GM12892 (cell line): ENCODE results near the gene TRIM26.

ENCODE experiments used
- POLR2A ChIP-seq: IDR thresholded peaks from 2 replicates; pipeline ENCODE4 v1.6.1; 2011; ENCODE audit warnings: low read depth, low read length, control low read depth
- TAF1 ChIP-seq: IDR thresholded peaks from 2 replicates; pipeline ENCODE4 v1.6.1; 2011; ENCODE audit warnings: low read depth, mild to moderate bottlenecking, control low read depth, low read length, borderline replicate concordance

GRCh38 chr6:30154709-30155519 lies 58.3 kb downstream of the TRIM26 start:
- no peak for TF ChIP-seq TAF1
- no peak for TF ChIP-seq POLR2A
